ENCODE results near the gene ADH7.
A peak's percentile ranks its signal among the peaks of the same experiment; 100 is the strongest.
"Not testable (repeated sequence)": the region's sequence is repeated elsewhere in the genome, so short reads cannot be mapped to it uniquely, and the experiment has no call there.

ADH7 gene

GRCh38 chr4:99435154-99435553 is at the start of gene ADH7:
Gene ADH7 (minus strand): TSS chr4:99435342. CDS start chr4:99435233, 109 bp downstream.
- no peak for DNase-seq

GRCh38 chr4:99483636-99484035 is 48.5 kb upstream of the ADH7 start:
- no peak for DNase-seq

GRCh38 chr4:99473131-99473530 is 38.0 kb upstream of the ADH7 start:
- DNase-seq: no peak

GRCh38 chr4:99471896-99472295 is 36.8 kb upstream of the ADH7 start:
- no peak for DNase-seq

- no peak for DNase-seq
Measured at GRCh38 chr4:99471349-99471748, 36.2 kb upstream of the ADH7 start.

- no peak for DNase-seq
Measured at GRCh38 chr4:99468889-99469288, 33.7 kb upstream of the ADH7 start.

GRCh38 chr4:99467887-99468286 is 32.7 kb upstream of the ADH7 start:
- DNase-seq: no peak

- no peak for DNase-seq
Measured at GRCh38 chr4:99463566-99463965, 28.4 kb upstream of the ADH7 start.

- peak; percentile 5 for DNase-seq
Measured at GRCh38 chr4:99462875-99463464, 27.8 kb upstream of the ADH7 start.

GRCh38 chr4:99461623-99462401 is 26.7 kb upstream of the ADH7 start:
- DNase-seq: no peak

GRCh38 chr4:99459546-99460042 is 24.5 kb upstream of the ADH7 start:
- no peak for DNase-seq

GRCh38 chr4:99458911-99459447 is 23.8 kb upstream of the ADH7 start:
- no peak for DNase-seq

- no peak for DNase-seq
Measured at GRCh38 chr4:99457676-99458075, 22.5 kb upstream of the ADH7 start.

- DNase-seq: no peak
Measured at GRCh38 chr4:99457270-99457669, 22.1 kb upstream of the ADH7 start.

GRCh38 chr4:99447513-99447912 is 12.4 kb upstream of the ADH7 start:
- DNase-seq: no peak

- no peak for DNase-seq
Measured at GRCh38 chr4:99447079-99447478, 11.9 kb upstream of the ADH7 start.

GRCh38 chr4:99438405-99438780 is 3.3 kb upstream of the ADH7 start:
- no peak for DNase-seq

GRCh38 chr4:99437723-99438404 is 2.7 kb upstream of the ADH7 start:
- no peak for DNase-seq

- DNase-seq: no peak
Measured at GRCh38 chr4:99436976-99437722, 2.0 kb upstream of the ADH7 start.

- no peak for DNase-seq
Measured at GRCh38 chr4:99436462-99436861, 1.3 kb upstream of the ADH7 start.

GRCh38 chr4:99430106-99430505 is 5.0 kb downstream of the ADH7 start:
- DNase-seq: no peak

- no peak for DNase-seq
Measured at GRCh38 chr4:99417125-99417524, 18.0 kb downstream of the ADH7 start.

GRCh38 chr4:99415762-99416161 is 19.4 kb downstream of the ADH7 start:
- DNase-seq: not testable (repeated sequence)

Measured in T1000 (cell line).